OCI-LY1 (cell line): ENCODE measurements around the gene CNTNAP2.
"Not testable (repeated sequence)": the region's sequence is repeated elsewhere in the genome, so short reads cannot be mapped to it uniquely, and the experiment has no call there.

Experiments
- H2AFZ ChIP-seq: fragments of 200-600 bp; sonication (generic), shearing (Covaris generic); 2 replicates; pipeline ENCODE4 v1.6.0; 2014; ENCODE audit warnings: antibody characterized with exemption, mild to moderate bottlenecking, low read length
- H3F3A ChIP-seq: fragments of 200-600 bp; sonication (generic), shearing (Covaris generic); 2 replicates; pipeline ENCODE4 v1.6.0; 2014; ENCODE audit warnings: mild to moderate bottlenecking, antibody characterized with exemption, low read length, moderate library complexity; ENCODE audit not compliant: insufficient read depth
- H3K27ac ChIP-seq: fragments of 200-600 bp; sonication (generic); 2 replicates; pipeline ENCODE4 v1.5.1; 2014; ENCODE audit warnings: low read length, mixed run types, mild to moderate bottlenecking, low read depth; ENCODE audit not compliant: poor library complexity, severe bottlenecking
- H3K27me3 ChIP-seq: fragments of 200-600 bp; sonication (generic); 2 replicates; pipeline ENCODE4 v1.6.0; 2014; ENCODE audit warnings: antibody characterized with exemption, mild to moderate bottlenecking, low read length, moderate library complexity; ENCODE audit not compliant: insufficient read depth
- H3K36me3 ChIP-seq: fragments of 200-600 bp; sonication (generic); 2 replicates; pipeline ENCODE4 v1.6.1; 2014; ENCODE audit warnings: mild to moderate bottlenecking, antibody characterized with exemption, low read length, moderate library complexity, mixed read lengths; ENCODE audit not compliant: insufficient read depth
- H3K4me1 ChIP-seq: fragments of 200-600 bp; sonication (generic); 2 replicates; pipeline ENCODE4 v1.5.1; 2014; ENCODE audit warnings: mild to moderate bottlenecking, low read length, moderate library complexity; ENCODE audit not compliant: insufficient read depth, severe bottlenecking
- H3K4me2 ChIP-seq: fragments of 200-600 bp; sonication (generic), shearing (Covaris generic); 2 replicates; pipeline ENCODE4 v1.6.1; 2014; ENCODE audit warnings: low read length
- H3K4me3 ChIP-seq: fragments of 200-600 bp; sonication (generic); 2 replicates; pipeline ENCODE4 v1.5.1; 2014; ENCODE audit warnings: low read length, low read depth, mild to moderate bottlenecking, mixed read lengths; ENCODE audit not compliant: poor library complexity, severe bottlenecking
- H3K79me2 ChIP-seq: fragments of 200-600 bp; shearing (Covaris generic); 2 replicates; pipeline ENCODE4 v1.6.1; 2016; ENCODE audit warnings: mixed run types, low read length, mixed read lengths; ENCODE audit not compliant: insufficient read depth
- H3K9ac ChIP-seq: fragments of 200-600 bp; sonication (generic), shearing (Covaris generic); 2 replicates; pipeline ENCODE4 v1.6.1; 2014; ENCODE audit warnings: mild to moderate bottlenecking, low read length, mixed read lengths
- H3K9me2 ChIP-seq: fragments of 200-600 bp; sonication (generic), shearing (Covaris generic); 2 replicates; pipeline ENCODE4 v1.6.1; 2014; ENCODE audit warnings: low read depth, mild to moderate bottlenecking, low read length, mixed read lengths
- H3K9me3 ChIP-seq: fragments of 200-600 bp; shearing (Covaris generic); 2 replicates; pipeline ENCODE4 v1.6.1; 2014; ENCODE audit warnings: low read length, mixed read lengths
- H4K20me1 ChIP-seq: fragments of 200-600 bp; sonication (generic), shearing (Covaris generic); 2 replicates; pipeline ENCODE4 v1.6.0; 2016; ENCODE audit warnings: mild to moderate bottlenecking, low read length; ENCODE audit not compliant: insufficient read depth
- CTCF ChIP-seq: fragments of 200-600 bp; sonication (generic), shearing (Covaris generic); IDR thresholded peaks from 2 replicates; pipeline ENCODE4 v1.5.1; 2017; ENCODE audit warnings: mild to moderate bottlenecking, antibody characterized with exemption, low read length, moderate library complexity, mixed read lengths
- EZH2 ChIP-seq: fragments of 200-600 bp; sonication (generic), shearing (Covaris generic); IDR thresholded peaks from 2 replicates; pipeline ENCODE4 v1.8.0; 2017; ENCODE audit warnings: borderline replicate concordance, mixed run types, mild to moderate bottlenecking, antibody characterized with exemption, low read length, moderate library complexity, mixed read lengths

Gene CNTNAP2

GRCh38 chr7:148058092-148058491 lies 1941.5 kb downstream of the CNTNAP2 start:
- Histone ChIP-seq H3K36me3 (no peaks in the 10 kb centered on the region), H3K4me2 (no peak overlapping the region), H3K4me1 (no peaks in the 10 kb centered on the region), H2AFZ (no peak overlapping the region), H3K9ac (no peak overlapping the region), H3K27ac (no peak overlapping the region), H3F3A (no peaks in the 10 kb centered on the region), H3K79me2 (no peaks in the 10 kb centered on the region), H3K9me3 (no peaks in the 10 kb centered on the region), H3K27me3 (0 out of 2 replicates have a peak, but pooled peaks cover 5% of the 10 kb centered on the region), H4K20me1 (no peaks in the 10 kb centered on the region), H3K4me3 (no peak overlapping the region), H3K9me2 (no peaks in the 10 kb centered on the region)
- TF ChIP-seq CTCF (no peak), EZH2 (no peak)

GRCh38 chr7:148058753-148059152 lies 1942.2 kb downstream of the CNTNAP2 start:
- no peaks in the 10 kb centered on the region for H3K9me3 ChIP-seq
- no peaks in the 10 kb centered on the region for H3K79me2 ChIP-seq
- H3K9ac ChIP-seq: no peak overlapping the region
- no peaks in the 10 kb centered on the region for H3F3A ChIP-seq
- H4K20me1 ChIP-seq: no peaks in the 10 kb centered on the region
- H3K27me3 ChIP-seq: 0 out of 2 replicates have a peak, but pooled peaks cover 5% of the 10 kb centered on the region
- H3K4me3 ChIP-seq: no peak overlapping the region
- TF ChIP-seq CTCF: no peak
- TF ChIP-seq EZH2: no peak
- no peaks in the 10 kb centered on the region for H3K4me1 ChIP-seq
- no peak overlapping the region for H3K27ac ChIP-seq
- H2AFZ ChIP-seq: no peak overlapping the region
- H3K9me2 ChIP-seq: no peaks in the 10 kb centered on the region
- no peak overlapping the region for H3K4me2 ChIP-seq
- no peaks in the 10 kb centered on the region for H3K36me3 ChIP-seq

GRCh38 chr7:148060724-148061123 lies 1944.1 kb downstream of the CNTNAP2 start:
- H3K79me2 ChIP-seq: no peaks in the 10 kb centered on the region
- no peak overlapping the region for H3K4me2 ChIP-seq
- no peak overlapping the region for H3K9ac ChIP-seq
- H3K9me2 ChIP-seq: no peaks in the 10 kb centered on the region
- no peaks in the 10 kb centered on the region for H3K36me3 ChIP-seq
- H3K4me3 ChIP-seq: no peak overlapping the region
- H3K27ac ChIP-seq: no peak overlapping the region
- H3K4me1 ChIP-seq: no peaks in the 10 kb centered on the region
- H3K27me3 ChIP-seq: 0 out of 2 replicates have a peak, but pooled peaks cover 5% of the 10 kb centered on the region
- no peaks in the 10 kb centered on the region for H4K20me1 ChIP-seq
- no peaks in the 10 kb centered on the region for H3F3A ChIP-seq
- TF ChIP-seq CTCF (no peak), EZH2 (no peak)
- H3K9me3 ChIP-seq: no peaks in the 10 kb centered on the region
- no peak overlapping the region for H2AFZ ChIP-seq

- H2AFZ ChIP-seq, H3K4me1 ChIP-seq, H3K9ac ChIP-seq, H3F3A ChIP-seq, H4K20me1 ChIP-seq, H3K36me3 ChIP-seq, H3K4me2 ChIP-seq, H3K4me3 ChIP-seq, H3K79me2 ChIP-seq, H3K9me3 ChIP-seq, H3K9me2 ChIP-seq, H3K27me3 ChIP-seq, H3K27ac ChIP-seq: not testable (repeated sequence)
Measured at GRCh38 chr7:148078111-148078510, 1961.5 kb downstream of the CNTNAP2 start.
